ENCODE measurements around the gene PTAR1. TPM values are rescaled to one million over a fixed set of nuclear protein-coding genes. Genes with fewer than 3 reads are reported as not detected.

Gene PTAR1
- total RNA-seq, 2 donors from 2014 or later = 73.7 to 81.6 TPM

- no peaks in the 10 kb centered on the region for H3K4me1 Mint-ChIP-seq
- Histone ChIP-seq H3K9ac (ENCODE audit: extremely low read depth, low read length, poor library complexity, severe bottlenecking) (no peak overlapping the region), H3K4me1 (ENCODE audit: control insufficient read depth, insufficient read depth, low read length) (no peaks in the 10 kb centered on the region), H3K27ac (ENCODE audit: low read depth, low read length) (no peak overlapping the region), H3K27me3 (ENCODE audit: control insufficient read depth, insufficient read depth, low read length, poor library complexity, severe bottlenecking) (no peaks in the 10 kb centered on the region), H3K9me3 (ENCODE audit: control insufficient read depth, low read length) (no peaks in the 10 kb centered on the region), H3K4me3 (ENCODE audit: low read length) (no peak overlapping the region), H3K36me3 (ENCODE audit: control insufficient read depth, insufficient read depth, low read length) (no peaks in the 10 kb centered on the region)
- no peak overlapping the region for H3K27ac Mint-ChIP-seq
- H3K4me3 Mint-ChIP-seq = no peak overlapping the region
- H3K9me3 Mint-ChIP-seq = peaks cover 2% of the 10 kb centered on the region
- peak; percentile 54 for TF ChIP-seq CTCF (conservative IDR thresholded peaks at IDR 0.05)
- no peaks in the 10 kb centered on the region for H3K27me3 Mint-ChIP-seq (ENCODE audit: insufficient read depth)
- DNase-seq = no peak
- no peaks in the 10 kb centered on the region for H3K36me3 Mint-ChIP-seq (ENCODE audit: low read depth)
Observed at GRCh38 chr9:69785757-69786156, 25.9 kb upstream of the PTAR1 start.

- no peak for DNase-seq
- Mint-ChIP-seq H3K27me3 (ENCODE audit: insufficient read depth) (no peaks in the 10 kb centered on the region), H3K4me3 (no peak overlapping the region), H3K36me3 (ENCODE audit: low read depth) (no peaks in the 10 kb centered on the region), H3K9me3 (peaks cover 12% of the 10 kb centered on the region), H3K27ac (no peak overlapping the region), H3K4me1 (no peaks in the 10 kb centered on the region)
- Histone ChIP-seq H3K4me1 (ENCODE audit: control insufficient read depth, insufficient read depth, low read length) (no peaks in the 10 kb centered on the region), H3K4me3 (ENCODE audit: low read length) (no peak overlapping the region), H3K27me3 (ENCODE audit: control insufficient read depth, insufficient read depth, low read length, poor library complexity, severe bottlenecking) (no peaks in the 10 kb centered on the region), H3K36me3 (ENCODE audit: control insufficient read depth, insufficient read depth, low read length) (no peaks in the 10 kb centered on the region), H3K9me3 (ENCODE audit: control insufficient read depth, low read length) (no peaks in the 10 kb centered on the region), H3K27ac (ENCODE audit: low read depth, low read length) (no peak overlapping the region), H3K9ac (ENCODE audit: extremely low read depth, low read length, poor library complexity, severe bottlenecking) (no peak overlapping the region)
- TF ChIP-seq CTCF (conservative IDR thresholded peaks at IDR 0.05) = no peak
- 67 to 100% methylated on average over 1 of the region's 1 CpG for WGBS, 2 experiments (ENCODE audit: insufficient coverage in 1 of 2, insufficient read length in 1 of 2)
Observed at GRCh38 chr9:69773258-69773657, 13.4 kb upstream of the PTAR1 start.

GRCh38 chr9:69771775-69772418, 12.1 kb upstream of the PTAR1 start:
- H3K36me3 ChIP-seq (ENCODE audit: control insufficient read depth, insufficient read depth, low read length) = no peaks in the 10 kb centered on the region
- no peaks in the 10 kb centered on the region for H3K9me3 ChIP-seq (ENCODE audit: control insufficient read depth, low read length)
- H3K4me1 ChIP-seq (ENCODE audit: control insufficient read depth, insufficient read depth, low read length) = no peaks in the 10 kb centered on the region
- Mint-ChIP-seq H3K36me3 (ENCODE audit: low read depth) (no peaks in the 10 kb centered on the region), H3K27me3 (ENCODE audit: insufficient read depth) (no peaks in the 10 kb centered on the region), H3K4me1 (no peaks in the 10 kb centered on the region), H3K4me3 (no peak overlapping the region), H3K9me3 (peaks cover 6% of the 10 kb centered on the region), H3K27ac (no peak overlapping the region)
- no peaks in the 10 kb centered on the region for H3K27me3 ChIP-seq (ENCODE audit: control insufficient read depth, insufficient read depth, low read length, poor library complexity, severe bottlenecking)
- no peak for DNase-seq
- H3K9ac ChIP-seq (ENCODE audit: extremely low read depth, low read length, poor library complexity, severe bottlenecking) = no peak overlapping the region
- 88 to 96% methylated on average over 4 of the region's 4 CpGs for WGBS, 2 experiments (ENCODE audit: insufficient coverage in 1 of 2, insufficient read length in 1 of 2)
- H3K4me3 ChIP-seq (ENCODE audit: low read length) = no peak overlapping the region
- no peak for TF ChIP-seq CTCF (conservative IDR thresholded peaks at IDR 0.05)
- H3K27ac ChIP-seq (ENCODE audit: low read depth, low read length) = no peak overlapping the region
